Measurements from ENCODE around the gene GREB1L. TPM values are rescaled to one million over a fixed set of nuclear protein-coding genes. Genes with fewer than 3 reads are reported as not detected.
A peak's percentile ranks its signal among the peaks of the same experiment; 100 is the strongest.

GREB1L gene
- polyA plus RNA-seq, 1 of the 3 experiments (the other 2 are of a cell fraction): under 0.01 TPM

- H3K36me3 ChIP-seq (replicated peaks in 1 of 2; ENCODE audit: control insufficient read depth in 1 of 2, insufficient read depth in 2 of 2, low read length in 1 of 2): no peaks in the 10 kb centered on the region
- H3K79me2 ChIP-seq (ENCODE audit: insufficient read depth): no peaks in the 10 kb centered on the region
- H3K9ac ChIP-seq: no peak overlapping the region
- 0 out of 2 replicates have a peak, but pooled peaks cover 3% of the 10 kb centered on the region for H3K9me2 ChIP-seq
- ChIA-PET POLR2A (no interaction called here), CTCF (interaction anchor here (0.6 to 2.6 kb wide), 4 partner anchors 12 to 125 kb away, joined by 3 to 12 read pairs (median 6); no protein-coding TSS in a partner anchor)
- no peak overlapping the region for H2AFZ ChIP-seq (ENCODE audit: low read depth)
- H3K4me1 ChIP-seq (ENCODE audit: control insufficient read depth in 1 of 2, insufficient read depth in 2 of 2, low read depth in 1 of 2, low read length in 1 of 2): no peaks in the 10 kb centered on the region
- no peaks in the 10 kb centered on the region for H3F3A ChIP-seq (replicated peaks; ENCODE audit: insufficient read depth)
- TF ChIP-seq FOSL2 (IDR thresholded peaks at IDR 0.05; ENCODE audit: borderline replicate concordance, low read depth): no peak
- no peak for TF ChIP-seq POLR2AphosphoS5 (IDR thresholded peaks at IDR 0.05; ENCODE audit: low read depth, low read length)
- no peak for TF ChIP-seq CHD2 (IDR thresholded peaks at IDR 0.05; ENCODE audit: low read length, partially characterized antibody)
- TF ChIP-seq YY1 (IDR thresholded peaks at IDR 0.05; ENCODE audit: low read depth): no peak
- no peak for TF ChIP-seq FOXM1 (IDR thresholded peaks at IDR 0.05; ENCODE audit: low read depth)
- TF ChIP-seq JUND (IDR thresholded peaks at IDR 0.05): no peak
- TF ChIP-seq NRF1 (IDR thresholded peaks at IDR 0.05; ENCODE audit: low read depth, low read length): no peak
- H3K9me3 ChIP-seq: no peaks in the 10 kb centered on the region
- 65% methylated on average over 5 of the region's 5 CpGs for WGBS (ENCODE audit: low lambda C conversion rate)
- DNase-seq: no peak
- no peak overlapping the region for H3K4me2 ChIP-seq
- peaks cover 17% of the 10 kb centered on the region; the same call in 1 of the 2 replicates for H3K27me3 ChIP-seq (ENCODE audit: insufficient read depth)
- no peak overlapping the region; a peak in 1 of 4 replicates for H3K4me3 ChIP-seq (ENCODE audit: low read depth in 2 of 2, low read length in 1 of 2)
- no peaks in the 10 kb centered on the region for H4K20me1 ChIP-seq (ENCODE audit: insufficient read depth)
- H3K27ac ChIP-seq (ENCODE audit: low read depth in 2 of 2, low read length in 1 of 2): no peak overlapping the region
Measured at GRCh38 chr18:21192308-21192624, 49.8 kb upstream of the GREB1L start.

- H3K4me2 ChIP-seq: no peak overlapping the region; the same call in 1 of the 2 replicates
- peaks cover 21% of the 10 kb centered on the region; the same call in 1 of the 2 replicates for H3K27me3 ChIP-seq (ENCODE audit: insufficient read depth)
- no peak for TF ChIP-seq JUND (IDR thresholded peaks at IDR 0.05)
- TF ChIP-seq SMC3 (IDR thresholded peaks at IDR 0.05; ENCODE audit: low read depth, low read length): peak; percentile 39; the same call in 1 of the 2 replicates
- no peak for TF ChIP-seq CHD2 (IDR thresholded peaks at IDR 0.05; ENCODE audit: low read length, partially characterized antibody)
- no peak for TF ChIP-seq RFX5 (IDR thresholded peaks at IDR 0.05; ENCODE audit: low read length)
- TF ChIP-seq RAD21 (IDR thresholded peaks at IDR 0.05; ENCODE audit: low read length): peak; percentile 81
- TF ChIP-seq YY1 (IDR thresholded peaks at IDR 0.05; ENCODE audit: low read depth): no peak
- peak; percentile 82 for TF ChIP-seq CTCF (IDR thresholded peaks at IDR 0.05)
- H3K79me2 ChIP-seq (ENCODE audit: insufficient read depth): no peaks in the 10 kb centered on the region
- no peaks in the 10 kb centered on the region for H3K36me3 ChIP-seq (replicated peaks in 1 of 2; ENCODE audit: control insufficient read depth in 1 of 2, insufficient read depth in 2 of 2, low read length in 1 of 2)
- ChIA-PET POLR2A (no interaction called here), CTCF (interaction anchor here (0.5 to 2.8 kb wide), 40 partner anchors 9 to 1510 kb away, joined by 3 to 27 read pairs (median 3); partner anchors contain the start of gene ESCO1)
- no peaks in the 10 kb centered on the region for H3K9me2 ChIP-seq
- H3K4me3 ChIP-seq (ENCODE audit: low read depth in 2 of 2, low read length in 1 of 2): peak overlapping the region in 1 of 2 experiments; percentile 21; a peak in 1 of 4 replicates
- no peaks in the 10 kb centered on the region for H3F3A ChIP-seq (replicated peaks; ENCODE audit: insufficient read depth)
- no peaks in the 10 kb centered on the region for H3K4me1 ChIP-seq (ENCODE audit: control insufficient read depth in 1 of 2, insufficient read depth in 2 of 2, low read depth in 1 of 2, low read length in 1 of 2)
- no peak overlapping the region for H3K9ac ChIP-seq
- H3K9me3 ChIP-seq: no peaks in the 10 kb centered on the region
- 0 out of 2 replicates have a peak overlapping the region, but pooled peaks have one; percentile 31 for H2AFZ ChIP-seq (ENCODE audit: low read depth)
- 2% methylated on average over 4 of the region's 4 CpGs for WGBS (ENCODE audit: low lambda C conversion rate)
- H3K27ac ChIP-seq (ENCODE audit: low read depth in 2 of 2, low read length in 1 of 2): no peak overlapping the region
- H4K20me1 ChIP-seq (ENCODE audit: insufficient read depth): no peaks in the 10 kb centered on the region
- peak; percentile 29 for DNase-seq
Measured at GRCh38 chr18:21194871-21195771, 46.9 kb upstream of the GREB1L start.

All from SK-N-SH (cell line).